ENCODE measurements around the gene OXSR1.

DNA sequence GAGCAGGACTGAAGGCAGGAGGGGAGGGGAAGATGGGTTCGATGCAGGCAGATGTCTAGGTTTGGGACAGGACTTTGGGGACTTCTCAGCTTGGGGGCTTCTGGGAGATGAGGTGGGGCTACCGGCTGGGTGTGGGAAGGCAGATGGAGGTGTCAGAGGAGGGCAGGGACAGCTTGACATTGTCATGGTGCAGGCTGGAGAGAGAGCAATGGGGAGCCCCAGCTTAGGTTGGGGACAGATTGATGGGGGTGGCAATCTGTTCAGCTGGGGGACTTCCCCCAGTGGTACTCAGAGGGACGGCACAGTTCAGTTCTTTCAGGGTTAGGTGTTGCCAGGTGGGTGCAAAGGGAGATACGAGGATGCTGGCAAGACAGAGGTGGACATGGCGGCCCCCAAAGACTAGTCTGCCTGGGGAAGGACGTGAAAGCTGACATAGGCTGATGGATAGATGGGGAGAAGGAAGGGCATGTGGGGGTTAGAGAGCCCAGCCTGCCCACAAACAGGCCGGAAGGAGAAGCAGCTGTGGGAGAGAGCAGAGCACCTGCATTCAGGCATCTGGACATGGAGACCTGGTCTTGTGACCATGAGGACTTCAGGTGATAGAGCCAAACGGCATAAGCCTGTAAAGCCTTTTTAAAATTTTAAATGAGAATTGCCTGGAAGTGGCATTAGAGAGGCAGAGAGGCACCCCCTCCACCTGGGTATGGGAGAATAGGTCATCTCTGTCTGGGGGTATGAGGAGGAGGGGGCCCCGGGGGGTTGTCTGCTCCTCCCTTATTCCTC is 49.5 kb upstream of the OXSR1 start:
- TF ChIP-seq, protein P1, sequence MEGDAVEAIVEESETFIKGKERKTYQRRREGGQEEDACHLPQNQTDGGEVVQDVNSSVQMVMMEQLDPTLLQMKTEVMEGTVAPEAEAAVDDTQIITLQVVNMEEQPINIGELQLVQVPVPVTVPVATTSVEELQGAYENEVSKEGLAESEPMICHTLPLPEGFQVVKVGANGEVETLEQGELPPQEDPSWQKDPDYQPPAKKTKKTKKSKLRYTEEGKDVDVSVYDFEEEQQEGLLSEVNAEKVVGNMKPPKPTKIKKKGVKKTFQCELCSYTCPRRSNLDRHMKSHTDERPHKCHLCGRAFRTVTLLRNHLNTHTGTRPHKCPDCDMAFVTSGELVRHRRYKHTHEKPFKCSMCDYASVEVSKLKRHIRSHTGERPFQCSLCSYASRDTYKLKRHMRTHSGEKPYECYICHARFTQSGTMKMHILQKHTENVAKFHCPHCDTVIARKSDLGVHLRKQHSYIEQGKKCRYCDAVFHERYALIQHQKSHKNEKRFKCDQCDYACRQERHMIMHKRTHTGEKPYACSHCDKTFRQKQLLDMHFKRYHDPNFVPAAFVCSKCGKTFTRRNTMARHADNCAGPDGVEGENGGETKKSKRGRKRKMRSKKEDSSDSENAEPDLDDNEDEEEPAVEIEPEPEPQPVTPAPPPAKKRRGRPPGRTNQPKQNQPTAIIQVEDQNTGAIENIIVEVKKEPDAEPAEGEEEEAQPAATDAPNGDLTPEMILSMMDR (IDR thresholded peaks at IDR 0.05): no peak
- TF ChIP-seq EP300 (IDR thresholded peaks at IDR 0.05): no peak
- TF ChIP-seq POLR2A (IDR thresholded peaks at IDR 0.05): no peak
